Adipose tissue (tissue), 3 donors: ENCODE data around the gene CDPF1. TPM values are rescaled to one million over a fixed set of nuclear protein-coding genes. Genes with fewer than 3 reads are reported as not detected.

ENCODE experiments used
- H3K27ac ChIP-seq: one replicate; pipeline ENCODE4 v1.5.1; 2013; ENCODE audit warnings: low read depth, low read length
- WGBS, 3 donors: extraction: QIAGEN DNeasy Blood & Tissue Kit; methylation state at CpG; one replicate each; pipeline ENCODE4 v1.1.7; 2013; 5-methylcytosine and 5-hydroxymethylcytosine counted together
- polyA plus RNA-seq, 3 donors: library from polyadenylated mRNA; stranded (reverse); fragments of 200-250 nt; gene quantifications; one replicate each; pipeline ENCODE4 v1.2.3, GENCODE V29; 2013
- donor health status: healthy with polysubstance abuse.
- donor health status: Bipolar disorder and iron deficiency.
- donor health status: healthy.

The CDPF1 gene
- polyA plus RNA-seq, 3 donors = 6.2 to 10.5 (median 9.0) TPM

DNA sequence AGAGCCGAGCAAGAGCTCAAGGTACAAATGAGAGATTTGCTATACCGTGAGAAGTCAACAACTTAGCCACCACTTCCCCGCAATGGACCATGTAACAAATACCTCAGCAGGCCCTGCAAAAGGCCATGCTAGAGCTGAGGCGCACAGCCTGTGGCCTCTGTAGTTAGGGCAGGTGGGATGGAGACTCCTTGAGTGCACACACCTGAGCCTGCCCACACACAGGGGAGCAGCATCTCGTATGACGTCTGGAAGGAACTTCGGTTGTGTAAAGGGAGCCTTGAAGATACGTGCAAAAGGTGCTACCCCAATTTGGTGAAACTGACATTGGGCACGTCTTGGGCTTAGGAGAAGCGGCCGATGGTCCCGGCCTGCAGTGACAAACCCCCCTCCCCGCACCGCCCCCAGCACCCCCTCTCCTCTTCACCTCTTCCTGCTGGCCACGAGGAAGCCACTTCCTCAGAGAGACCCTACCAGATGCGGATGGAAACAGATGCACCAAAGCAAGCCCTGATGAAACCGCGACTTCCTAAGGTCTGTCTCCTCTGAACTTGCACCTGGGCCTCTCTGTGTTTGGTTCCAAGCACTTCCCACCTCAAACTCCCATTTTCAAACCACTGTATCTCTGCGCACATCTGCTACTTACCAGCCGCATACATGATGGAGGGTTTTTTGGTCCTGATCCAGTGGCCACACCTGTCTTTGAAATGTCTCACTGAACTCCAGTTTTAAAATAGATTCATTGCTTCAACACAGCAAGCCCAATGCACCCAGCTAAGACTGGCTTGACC is 10.6 kb downstream of the CDPF1 start:
- 59 to 89% (median 60%) methylated on average over 20 of the region's 20 CpGs for WGBS, 3 donors
- no peak overlapping the region for H3K27ac ChIP-seq

DNA sequence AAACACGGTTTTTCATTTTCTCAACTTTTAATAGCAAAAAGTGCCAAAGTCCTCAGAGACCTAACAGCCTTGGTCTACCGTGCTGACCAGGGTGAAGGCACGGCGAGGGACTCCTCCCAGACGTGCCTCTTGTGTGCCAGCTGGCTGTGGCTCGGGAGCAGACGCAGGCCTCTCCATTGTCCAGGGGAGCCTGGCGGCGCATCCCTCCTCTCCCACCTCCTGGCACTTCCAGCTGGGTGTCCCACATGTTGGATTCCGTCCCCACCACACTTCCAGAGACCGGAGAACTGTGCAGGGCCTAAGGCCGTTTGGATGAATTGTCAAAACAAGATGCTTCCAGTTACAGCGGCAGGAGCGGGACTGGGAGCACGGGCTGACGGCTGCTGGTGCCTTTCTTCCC is 11.6 kb downstream of the CDPF1 start:
- 91 to 94% (median 92%) methylated on average over 16 of the region's 16 CpGs for WGBS, 3 donors
- H3K27ac ChIP-seq = no peak overlapping the region

DNA sequence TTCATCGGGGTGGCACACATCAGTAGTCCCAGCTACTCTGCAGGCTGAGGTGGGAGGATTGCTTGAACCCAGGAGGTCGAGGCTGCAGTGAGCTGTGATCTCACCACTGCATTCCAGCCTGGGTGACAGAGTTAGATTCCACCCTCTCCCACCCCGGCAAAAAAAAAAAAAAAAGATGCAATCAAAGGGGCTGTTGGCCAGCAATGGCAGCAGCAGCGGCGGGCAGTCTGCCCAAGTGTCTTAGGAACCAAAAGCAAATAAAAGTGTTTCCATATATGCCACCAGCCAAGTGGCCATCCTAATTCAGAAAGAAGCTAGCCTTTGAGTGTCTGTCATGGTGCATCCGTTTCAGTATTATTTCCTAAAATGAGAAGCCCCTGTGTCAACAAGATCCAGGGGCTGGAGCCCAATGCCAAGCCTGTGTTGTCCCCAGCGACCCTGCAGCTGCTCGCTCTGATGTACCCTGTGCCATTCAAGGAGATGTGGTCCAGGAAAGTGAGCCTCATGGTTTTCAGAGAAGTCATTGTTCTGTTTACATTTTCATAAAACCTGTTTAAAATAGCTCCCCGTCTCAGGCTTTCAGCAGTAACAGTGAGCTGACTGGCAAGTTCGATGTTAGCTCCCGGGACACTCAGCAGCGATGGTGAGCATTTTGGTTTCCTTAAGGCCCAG is 12.5 kb downstream of the CDPF1 start:
- 85 to 86% (median 85%) methylated on average over 12 of the region's 12 CpGs for WGBS, 3 donors
- no peak overlapping the region for H3K27ac ChIP-seq

DNA sequence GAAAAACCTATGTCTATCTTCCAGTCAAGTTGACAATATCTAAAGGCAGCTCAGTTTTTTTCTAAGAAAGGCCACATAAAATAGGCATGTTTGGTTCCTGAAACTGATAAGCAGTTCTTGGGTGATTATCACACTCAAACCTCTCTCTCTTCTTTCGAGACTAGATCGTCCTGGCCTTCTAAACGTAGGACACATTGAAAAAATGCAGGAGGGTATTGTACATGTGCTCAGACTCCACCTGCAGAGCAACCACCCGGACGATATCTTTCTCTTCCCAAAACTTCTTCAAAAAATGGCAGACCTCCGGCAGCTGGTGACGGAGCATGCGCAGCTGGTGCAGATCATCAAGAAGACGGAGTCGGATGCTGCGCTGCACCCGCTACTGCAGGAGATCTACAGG is 15.1 kb downstream of the CDPF1 start:
- H3K27ac ChIP-seq = no peak overlapping the region
- WGBS, 3 donors = 92 to 97% (median 93%) methylated on average over 12 of the region's 12 CpGs

DNA sequence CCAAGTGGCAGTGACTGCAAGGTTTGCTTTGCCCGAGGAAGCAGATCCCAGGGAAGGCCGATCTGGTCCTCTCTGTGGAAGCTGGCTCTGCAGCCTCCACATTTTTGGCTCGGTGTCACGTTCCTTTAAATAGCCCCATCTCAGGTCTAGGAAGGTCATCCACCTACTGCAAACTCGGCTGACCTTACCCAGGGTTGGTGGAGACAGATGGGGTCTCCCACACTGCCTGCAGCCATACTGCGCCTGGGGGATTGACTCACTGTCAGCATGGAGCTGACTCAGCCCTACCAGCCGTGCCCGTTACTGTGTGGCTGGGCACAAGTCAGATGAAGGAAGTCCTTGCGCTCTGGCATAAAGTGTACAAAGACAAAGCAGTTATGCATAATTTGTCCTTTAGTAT is 16.9 kb downstream of the CDPF1 start:
- 22 to 58% (median 46%) methylated on average over 9 of the region's 9 CpGs for WGBS, 3 donors

DNA sequence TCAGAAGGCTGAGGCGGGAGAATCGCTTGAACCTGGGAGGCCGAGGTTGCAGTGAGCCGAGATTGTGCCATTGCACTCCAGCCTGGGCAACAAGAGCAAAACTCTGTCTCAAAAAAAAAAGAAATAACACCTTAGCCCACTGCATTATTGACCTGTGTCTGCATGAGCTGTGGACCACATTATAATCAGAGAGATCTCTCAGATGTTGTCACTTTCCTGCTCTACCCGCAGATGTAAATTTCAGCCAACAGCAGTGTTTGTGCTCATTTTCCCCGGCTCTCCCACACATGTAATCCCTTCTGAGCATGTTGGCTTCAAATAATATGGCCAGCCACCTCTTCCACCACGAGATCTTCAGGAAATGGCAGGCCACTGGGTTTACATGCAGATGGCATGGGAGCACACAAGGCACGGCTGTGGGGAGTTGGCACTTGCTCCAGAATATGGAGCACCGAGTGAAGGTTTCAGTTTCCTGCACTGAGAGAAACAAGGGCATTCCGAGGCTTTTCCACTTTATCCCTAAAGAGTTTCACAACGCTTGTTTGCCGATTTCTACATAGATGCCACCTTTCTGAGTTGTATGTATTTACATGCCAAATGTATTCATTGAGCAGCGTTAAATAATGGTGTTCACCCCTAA is 19.7 kb downstream of the CDPF1 start:
- no peak overlapping the region for H3K27ac ChIP-seq
- 77 to 85% (median 82%) methylated on average over 13 of the region's 13 CpGs for WGBS, 3 donors

More for the DNA sequence above, 16.9 kb downstream of the CDPF1 start:
- no peak overlapping the region for H3K27ac ChIP-seq

DNA sequence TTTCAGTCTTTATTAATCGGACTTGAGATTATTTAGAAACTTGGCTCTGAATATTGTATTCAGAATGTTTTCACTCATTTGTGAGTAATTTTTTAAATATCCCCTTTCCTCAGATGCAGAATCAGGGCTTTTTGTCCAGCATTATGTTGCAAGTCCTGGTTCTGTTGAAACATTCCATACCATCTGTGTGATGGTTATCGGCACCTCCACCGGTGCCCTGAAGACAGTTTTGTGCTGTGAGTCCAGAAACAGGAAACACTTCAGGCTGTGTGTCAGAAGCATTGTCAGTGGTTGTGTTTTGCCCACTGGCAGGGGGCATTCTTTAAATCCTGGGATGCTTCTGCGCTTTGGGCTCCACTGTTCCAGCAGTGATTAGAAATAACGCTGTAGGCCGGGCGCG is 20.4 kb downstream of the CDPF1 start:
- no peak overlapping the region for H3K27ac ChIP-seq
- WGBS, 3 donors = 81 to 94% (median 85%) methylated on average over 8 of the region's 8 CpGs

DNA sequence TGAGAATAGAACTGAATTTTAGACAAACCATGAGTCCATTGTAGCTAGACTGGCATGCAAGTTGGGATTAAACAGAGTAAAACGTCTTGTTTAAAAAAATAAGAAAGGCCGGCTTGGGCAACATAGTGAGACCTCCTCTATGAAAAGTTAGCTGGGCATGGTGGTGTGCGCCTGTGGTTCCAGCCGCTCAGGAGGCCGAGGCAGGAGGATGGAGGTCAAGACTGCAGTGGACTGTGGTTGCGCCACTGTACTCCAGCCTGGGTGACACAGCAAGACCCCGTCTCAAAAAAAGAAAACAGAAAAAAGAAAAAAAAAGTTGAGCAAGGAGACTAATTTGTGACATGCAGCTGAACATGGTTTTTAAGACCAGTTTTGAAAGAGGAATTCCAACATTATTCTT is 23.5 kb downstream of the CDPF1 start:
- 92 to 94% (median 93%) methylated on average over 7 of the region's 7 CpGs for WGBS, 3 donors
- H3K27ac ChIP-seq = no peak overlapping the region

DNA sequence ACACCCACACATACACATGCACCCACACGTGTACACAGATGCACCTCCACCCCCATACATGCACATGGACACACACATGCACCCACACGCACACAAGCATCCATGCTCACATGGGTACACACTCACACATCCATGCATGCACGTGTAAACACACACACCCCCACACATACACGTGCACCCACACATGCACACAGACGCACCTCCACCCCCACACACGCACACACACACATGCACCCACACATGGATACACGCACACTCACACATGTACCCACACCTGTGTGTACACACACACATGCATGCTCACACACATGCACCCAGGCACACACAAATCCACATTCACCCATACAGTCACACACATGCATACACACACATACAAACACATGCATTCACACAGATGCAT is 24.5 kb downstream of the CDPF1 start:
- WGBS, 3 donors = 87 to 96% (median 91%) methylated on average over 7 of the region's 7 CpGs

DNA sequence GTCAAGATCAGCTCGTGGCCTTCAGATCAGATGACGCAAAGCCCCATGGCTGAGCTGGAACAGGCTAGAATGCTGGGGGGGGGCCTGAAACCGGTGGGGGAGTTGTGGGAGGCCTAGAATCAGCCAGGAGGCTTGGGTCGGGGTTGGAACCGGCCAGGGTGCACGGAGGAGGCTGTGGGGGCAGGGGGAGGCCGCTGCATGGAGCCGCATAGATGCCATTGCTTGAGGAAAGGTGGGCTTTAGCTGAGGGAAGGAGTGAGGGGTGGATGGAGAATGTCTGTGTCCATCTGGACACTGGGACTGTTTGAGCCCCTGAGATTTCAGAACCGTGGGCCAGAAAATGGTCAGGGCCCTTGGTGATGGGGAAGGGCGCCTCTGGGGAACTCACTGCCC is 25.2 kb downstream of the CDPF1 start:
- no peak overlapping the region for H3K27ac ChIP-seq
- 78 to 82% (median 82%) methylated on average over 10 of the region's 10 CpGs for WGBS, 3 donors

More for the DNA sequence above, 24.5 kb downstream of the CDPF1 start:
- H3K27ac ChIP-seq = no peak overlapping the region

DNA sequence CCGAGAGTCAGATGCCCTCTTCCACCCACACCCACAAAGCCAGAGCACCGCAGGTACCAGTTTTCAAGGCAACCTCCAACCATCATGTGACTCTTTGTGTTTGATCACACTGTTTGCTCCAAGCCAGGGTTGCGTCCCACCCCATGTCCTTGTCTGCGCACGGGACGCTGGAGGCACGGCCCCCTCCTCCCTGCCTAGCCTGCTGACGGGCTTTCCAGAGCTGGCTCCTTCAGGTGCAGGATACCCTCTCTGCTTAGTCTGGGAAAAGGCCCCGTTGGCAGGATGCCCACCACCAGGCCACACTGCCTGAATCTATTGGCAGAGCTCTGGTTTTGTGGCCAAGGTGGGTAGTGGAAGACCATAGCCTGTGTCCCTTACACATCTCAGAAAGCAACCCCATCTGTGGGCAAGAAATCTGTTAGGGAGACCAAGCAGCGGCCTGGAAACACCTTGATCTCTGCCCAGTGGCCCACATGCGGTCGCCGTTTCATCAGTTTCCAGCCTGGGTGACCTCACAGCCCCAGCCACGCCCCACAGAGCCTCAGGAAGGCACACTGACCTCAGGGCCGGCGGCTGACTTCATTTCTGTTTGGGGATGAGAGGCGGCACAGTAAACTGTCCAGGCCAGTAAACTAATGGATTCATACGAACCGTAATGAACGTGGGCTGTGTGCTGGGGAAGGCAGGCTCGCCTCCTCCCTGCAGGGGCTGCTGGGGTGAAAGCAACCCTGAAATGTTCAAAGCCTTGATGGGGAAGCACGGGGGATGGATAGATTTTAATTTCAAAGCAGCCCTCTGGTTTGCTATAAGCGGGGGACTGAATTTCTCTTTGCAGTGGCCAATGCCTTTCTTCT is 25.8 kb downstream of the CDPF1 start:
- 80 to 90% (median 89%) methylated on average over 23 of the region's 23 CpGs for WGBS, 3 donors
- H3K27ac ChIP-seq = no peak overlapping the region

DNA sequence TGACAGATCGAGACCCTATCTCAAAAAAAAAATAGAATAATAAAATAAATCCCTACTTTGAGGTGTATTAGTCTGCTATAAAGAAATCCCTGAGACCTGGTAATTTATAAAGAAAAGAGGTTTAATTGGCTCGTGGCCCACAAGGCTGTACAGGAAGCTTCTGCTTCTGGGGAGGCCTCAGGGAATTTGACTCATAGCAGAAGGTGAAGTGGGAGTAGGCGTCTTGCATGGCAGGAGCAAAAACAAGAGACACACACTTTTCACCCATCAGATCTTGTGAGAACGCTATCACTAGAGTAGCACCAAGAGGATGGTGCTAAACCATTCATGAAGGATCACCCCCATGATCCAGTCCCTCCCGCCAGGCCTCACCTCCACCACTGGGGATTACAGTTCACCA is 29.2 kb downstream of the CDPF1 start:
- WGBS, 3 donors = 87 to 95% (median 91%) methylated on average over 5 of the region's 5 CpGs
- H3K27ac ChIP-seq = no peak overlapping the region

DNA sequence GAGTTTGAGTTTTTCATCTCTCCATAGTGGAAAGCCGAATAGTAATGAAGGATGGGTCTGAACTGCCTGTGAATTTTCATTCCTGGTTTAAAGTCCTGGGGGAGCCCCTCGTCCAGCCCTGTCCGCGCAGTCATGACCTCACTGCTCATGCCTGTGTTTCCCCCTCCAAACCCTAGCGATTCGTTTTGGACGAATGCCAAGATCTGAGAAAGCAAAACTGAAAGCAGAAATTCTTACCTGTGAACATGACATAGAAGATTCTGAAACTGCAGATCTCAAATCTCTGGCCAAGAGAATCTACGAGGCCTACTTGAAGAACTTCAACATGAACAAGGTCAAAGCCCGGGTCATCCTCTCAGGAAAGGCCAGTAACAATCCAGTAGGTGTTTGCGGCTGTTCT is 30.5 kb downstream of the CDPF1 start:
- WGBS, 3 donors = 70 to 79% (median 76%) methylated on average over 10 of the region's 10 CpGs
- no peak overlapping the region for H3K27ac ChIP-seq

DNA sequence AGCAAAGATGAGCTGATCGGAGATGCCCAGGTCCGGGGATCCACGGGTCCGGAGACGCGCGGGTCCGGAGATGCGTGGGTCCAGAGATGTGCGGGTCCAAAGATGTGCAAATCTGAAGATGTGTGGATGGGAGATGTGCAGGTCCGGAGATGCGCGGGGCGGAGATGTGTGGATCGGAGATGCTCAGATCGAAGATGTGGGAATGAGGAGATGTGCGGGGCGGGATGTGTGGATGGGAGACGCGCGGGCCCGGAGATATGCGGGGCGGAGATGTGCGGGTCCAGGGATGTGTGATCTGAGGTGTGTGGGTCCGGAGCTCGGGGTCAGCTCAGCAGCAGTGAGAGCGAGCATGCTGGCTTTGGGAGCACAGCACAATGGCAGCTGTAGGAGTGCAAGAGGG is 35.5 kb downstream of the CDPF1 start:
- 96 to 99% (median 98%) methylated on average over 28 of the region's 28 CpGs for WGBS, 3 donors
- no peak overlapping the region for H3K27ac ChIP-seq

DNA sequence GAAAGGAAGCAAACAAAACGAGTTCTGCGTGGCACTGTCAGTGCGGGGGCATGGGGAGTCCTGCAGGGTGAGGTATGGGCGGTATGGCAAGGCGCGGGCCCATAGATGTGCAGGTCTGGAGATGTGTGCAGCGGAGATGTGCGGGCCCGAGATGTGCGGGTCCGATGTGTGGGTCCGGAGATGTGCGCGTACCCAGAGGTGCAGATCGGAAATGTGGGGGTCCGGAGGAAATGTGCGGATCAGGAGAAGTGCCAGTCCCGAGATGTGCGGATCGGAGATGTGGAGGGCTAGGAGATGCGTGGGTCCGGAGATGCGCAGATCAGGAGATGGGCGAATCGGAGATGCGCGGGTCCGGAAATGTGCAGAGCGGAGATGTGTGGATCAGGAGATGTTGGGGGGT is 35.9 kb downstream of the CDPF1 start:
- no peak overlapping the region for H3K27ac ChIP-seq
- 96 to 98% (median 97%) methylated on average over 29 of the region's 29 CpGs for WGBS, 3 donors

DNA sequence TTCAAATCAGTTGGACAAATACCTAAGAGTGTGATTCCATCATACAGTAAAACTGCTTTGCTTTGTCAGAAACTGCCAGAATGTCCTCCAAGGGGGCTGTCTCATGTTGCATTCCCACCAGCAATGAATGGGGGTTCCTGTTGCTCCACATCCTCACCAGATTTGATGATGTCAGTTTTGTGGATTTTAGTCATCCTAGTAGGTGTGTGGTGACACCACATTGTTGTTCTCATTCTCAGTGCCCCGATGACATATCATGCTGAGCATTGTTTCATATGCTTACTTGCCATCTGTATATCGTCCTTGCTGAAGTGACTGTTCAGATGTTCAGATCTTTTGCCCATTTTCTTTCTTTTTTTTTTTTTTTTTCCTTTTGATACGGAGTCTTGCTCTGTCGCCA is 37.0 kb downstream of the CDPF1 start:
- no peak overlapping the region for H3K27ac ChIP-seq
- 93 to 99% (median 94%) methylated on average over 4 of the region's 4 CpGs for WGBS, 3 donors

DNA sequence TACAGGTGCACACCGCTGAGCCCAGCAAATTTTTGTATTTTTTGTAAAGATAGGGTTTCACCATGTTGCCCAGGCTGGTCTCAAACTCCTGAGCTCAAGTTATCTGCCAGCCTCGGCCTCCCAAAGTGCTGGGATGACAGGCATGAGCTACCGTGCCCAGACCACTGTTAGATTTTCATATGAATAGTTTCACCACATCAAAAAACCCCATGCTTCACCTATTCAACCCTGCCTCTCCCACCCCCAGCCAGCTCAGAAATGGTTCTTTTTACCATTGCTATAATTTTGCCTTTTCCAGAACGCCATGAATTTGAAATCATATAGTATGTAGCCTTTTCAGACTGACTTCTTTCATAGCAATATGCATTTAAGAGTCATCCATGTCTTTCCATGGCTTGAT is 37.9 kb downstream of the CDPF1 start:
- WGBS, 3 donors = 92 to 95% (median 94%) methylated on average over 4 of the region's 4 CpGs

DNA sequence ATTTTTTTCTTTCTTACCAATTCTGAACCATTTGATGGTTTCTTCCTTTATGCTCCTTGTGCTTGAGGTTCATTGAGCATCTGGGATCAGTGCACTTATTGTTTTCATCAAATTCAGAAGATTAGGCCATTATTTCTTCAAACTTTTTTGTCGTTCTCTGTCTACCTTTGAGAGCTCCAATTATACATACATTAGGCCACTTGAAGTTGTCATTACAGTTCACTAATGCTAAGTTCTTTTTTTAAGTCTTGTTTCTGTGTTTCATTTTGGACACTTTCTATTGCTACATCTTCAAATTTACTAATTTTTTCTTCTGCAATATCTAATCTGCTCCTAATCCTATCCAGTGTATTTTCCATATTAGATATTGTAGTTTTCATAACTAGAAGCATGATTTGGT is 40.8 kb downstream of the CDPF1 start:
- 97 to 98% (median 97%) methylated on average over 1 of the region's 1 CpG for WGBS, 3 donors

More for the DNA sequence above, 37.9 kb downstream of the CDPF1 start:
- H3K27ac ChIP-seq = no peak overlapping the region

DNA sequence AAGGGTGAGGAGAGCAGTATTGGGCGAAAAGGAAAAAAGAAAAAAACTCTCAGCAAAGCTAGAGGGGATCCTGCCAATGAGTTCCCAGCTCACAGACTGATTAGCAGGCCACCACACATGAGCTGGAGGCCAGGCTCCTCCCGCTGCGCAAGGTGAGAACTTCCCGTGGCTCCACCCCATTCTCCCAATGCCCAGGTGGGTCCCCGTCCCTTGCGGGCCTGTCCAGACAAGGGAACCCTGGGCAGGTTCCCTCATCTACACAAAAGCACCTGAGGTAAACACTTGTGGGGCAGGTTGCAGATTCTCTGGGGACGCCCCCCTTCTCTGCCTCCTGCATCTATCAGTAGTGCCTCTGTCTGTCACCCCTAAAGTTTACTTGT is 46.5 kb downstream of the CDPF1 start:
- 93 to 98% (median 95%) methylated on average over 7 of the region's 7 CpGs for WGBS, 3 donors
- no peak overlapping the region for H3K27ac ChIP-seq

More for the DNA sequence above, 40.8 kb downstream of the CDPF1 start:
- no peak overlapping the region for H3K27ac ChIP-seq
